ENCODE data around the gene SCN4B.

SCN4B gene

DNA sequence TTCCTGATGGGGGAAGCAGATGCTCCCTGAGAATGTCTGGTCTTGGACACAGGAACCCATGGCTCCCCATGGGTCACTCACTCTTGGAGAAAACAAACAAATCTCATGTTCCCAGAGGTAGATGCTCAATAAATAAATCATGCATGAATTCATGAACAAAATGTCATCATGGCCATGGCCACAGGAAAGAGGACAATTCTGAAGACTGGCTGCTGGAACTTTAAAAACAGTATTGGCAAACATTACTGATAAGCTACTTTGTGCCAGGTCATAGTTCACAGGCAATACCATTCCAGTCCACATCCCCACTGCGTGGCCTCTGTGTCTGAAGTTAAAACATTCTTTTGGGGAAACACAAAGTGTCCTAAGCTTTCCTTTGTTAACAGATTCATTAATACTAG, 56.7 kb downstream of the SCN4B start:
- TF ChIP-seq, protein P1, sequence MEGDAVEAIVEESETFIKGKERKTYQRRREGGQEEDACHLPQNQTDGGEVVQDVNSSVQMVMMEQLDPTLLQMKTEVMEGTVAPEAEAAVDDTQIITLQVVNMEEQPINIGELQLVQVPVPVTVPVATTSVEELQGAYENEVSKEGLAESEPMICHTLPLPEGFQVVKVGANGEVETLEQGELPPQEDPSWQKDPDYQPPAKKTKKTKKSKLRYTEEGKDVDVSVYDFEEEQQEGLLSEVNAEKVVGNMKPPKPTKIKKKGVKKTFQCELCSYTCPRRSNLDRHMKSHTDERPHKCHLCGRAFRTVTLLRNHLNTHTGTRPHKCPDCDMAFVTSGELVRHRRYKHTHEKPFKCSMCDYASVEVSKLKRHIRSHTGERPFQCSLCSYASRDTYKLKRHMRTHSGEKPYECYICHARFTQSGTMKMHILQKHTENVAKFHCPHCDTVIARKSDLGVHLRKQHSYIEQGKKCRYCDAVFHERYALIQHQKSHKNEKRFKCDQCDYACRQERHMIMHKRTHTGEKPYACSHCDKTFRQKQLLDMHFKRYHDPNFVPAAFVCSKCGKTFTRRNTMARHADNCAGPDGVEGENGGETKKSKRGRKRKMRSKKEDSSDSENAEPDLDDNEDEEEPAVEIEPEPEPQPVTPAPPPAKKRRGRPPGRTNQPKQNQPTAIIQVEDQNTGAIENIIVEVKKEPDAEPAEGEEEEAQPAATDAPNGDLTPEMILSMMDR (IDR thresholded peaks at IDR 0.05): no peak
- Mint-ChIP-seq H3K36me3 (ENCODE audit: low read depth) (no peaks in the 10 kb centered on the region), H3K4me1 (peaks cover 49% of the 10 kb centered on the region)

DNA sequence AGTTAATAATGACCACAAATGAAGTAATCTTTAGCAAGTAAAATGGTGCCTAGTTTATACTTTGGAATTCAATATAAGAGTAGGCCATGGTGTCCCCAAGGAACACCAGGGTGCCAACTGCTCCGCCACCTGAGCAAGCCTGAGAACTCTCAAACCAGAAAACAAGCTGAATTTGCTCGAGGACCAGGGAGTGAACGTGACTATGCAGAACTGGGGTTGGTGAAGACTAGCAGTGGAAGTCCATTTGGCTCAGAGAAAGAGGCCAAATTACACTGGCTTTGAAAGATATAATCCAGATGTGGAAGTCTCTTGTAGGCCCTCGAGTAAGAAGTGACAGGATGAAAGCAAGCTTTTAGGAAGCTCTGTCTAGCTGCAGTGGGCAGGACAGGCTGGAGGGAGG, 57.1 kb downstream of the SCN4B start:
- H3K27me3 Mint-ChIP-seq (ENCODE audit: low read depth, poor library complexity): peaks cover 35% of the 10 kb centered on the region
- H3K4me3 Mint-ChIP-seq: no peak overlapping the region
- H3K4me1 Mint-ChIP-seq: peaks cover 49% of the 10 kb centered on the region
- TF ChIP-seq, protein P1 (IDR thresholded peaks at IDR 0.05): no peak
- H3K27ac Mint-ChIP-seq: no peak overlapping the region
- no peak for DNase-seq
- H3K36me3 Mint-ChIP-seq (ENCODE audit: low read depth): no peaks in the 10 kb centered on the region
- no peaks in the 10 kb centered on the region for H3K9me3 Mint-ChIP-seq

More for the DNA sequence above, 56.7 kb downstream of the SCN4B start:
- DNase-seq: no peak
- H3K27ac Mint-ChIP-seq: no peak overlapping the region
- H3K4me3 Mint-ChIP-seq: no peak overlapping the region
- no peaks in the 10 kb centered on the region for H3K9me3 Mint-ChIP-seq
- peaks cover 39% of the 10 kb centered on the region for H3K27me3 Mint-ChIP-seq (ENCODE audit: low read depth, poor library complexity)

DNA sequence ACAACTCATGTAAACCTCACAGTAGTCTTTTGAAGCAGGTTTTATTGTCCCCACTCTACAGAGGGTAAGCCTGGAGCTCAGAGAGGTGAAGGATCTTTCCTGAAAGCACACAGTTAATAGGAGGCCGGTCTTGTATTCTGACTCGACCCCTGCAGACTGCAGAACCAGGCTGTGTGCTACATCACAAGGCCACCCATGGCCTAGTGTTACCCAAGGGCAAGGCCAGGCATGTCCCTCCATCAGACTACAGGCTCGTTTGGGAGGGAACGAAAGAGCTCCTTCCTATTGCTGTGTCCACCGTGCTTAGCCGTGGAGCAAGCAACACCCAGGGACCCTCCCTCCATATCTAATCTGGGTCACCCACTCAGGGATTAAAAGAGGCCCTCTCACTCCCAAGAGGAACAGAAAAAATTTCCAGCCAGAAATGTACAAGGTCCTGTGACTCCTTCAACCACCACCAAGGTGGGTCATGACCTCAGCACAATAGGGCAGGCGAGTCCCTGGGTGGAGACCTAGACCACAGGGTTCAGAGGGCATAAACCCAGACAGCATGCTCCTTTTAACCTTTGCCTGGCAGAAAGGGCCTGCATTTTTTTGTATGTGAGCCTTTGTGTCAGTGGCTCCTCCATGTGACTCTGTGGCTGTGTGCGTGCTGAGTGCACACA, 59.6 kb downstream of the SCN4B start:
- no peak for DNase-seq
- Mint-ChIP-seq H3K27me3 (ENCODE audit: low read depth, poor library complexity) (peaks cover 22% of the 10 kb centered on the region), H3K36me3 (ENCODE audit: low read depth) (no peaks in the 10 kb centered on the region), H3K4me1 (peaks cover 36% of the 10 kb centered on the region), H3K27ac (no peak overlapping the region), H3K4me3 (no peak overlapping the region), H3K9me3 (peaks cover 5% of the 10 kb centered on the region)
- TF ChIP-seq, protein P1 (IDR thresholded peaks at IDR 0.05): no peak

DNA sequence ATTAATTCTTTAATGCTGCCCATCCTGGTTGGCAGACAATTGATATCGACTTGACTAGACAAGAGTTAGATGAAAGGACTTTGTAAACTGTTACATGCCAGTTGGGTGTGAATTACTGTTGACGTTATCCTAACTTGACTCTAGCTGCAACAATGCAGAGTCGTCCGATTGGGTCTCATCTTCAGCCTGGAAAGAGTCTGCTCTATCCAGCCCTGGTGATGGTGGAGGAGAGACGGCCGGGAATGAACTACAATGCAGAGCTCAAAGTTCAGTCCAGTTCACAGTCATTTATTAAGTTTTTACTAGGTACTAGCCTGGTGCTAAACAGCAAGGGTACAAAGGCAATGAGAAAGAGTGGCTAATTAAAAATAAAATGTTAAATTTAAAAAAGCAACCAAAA, 60.9 kb downstream of the SCN4B start:
- TF ChIP-seq, protein P1 (IDR thresholded peaks at IDR 0.05): no peak
- no peak for DNase-seq
- H3K4me1 Mint-ChIP-seq: peaks cover 36% of the 10 kb centered on the region
- no peak overlapping the region for H3K4me3 Mint-ChIP-seq
- H3K9me3 Mint-ChIP-seq: peaks cover 16% of the 10 kb centered on the region
- no peak overlapping the region for H3K27ac Mint-ChIP-seq
- H3K36me3 Mint-ChIP-seq (ENCODE audit: low read depth): no peaks in the 10 kb centered on the region
- H3K27me3 Mint-ChIP-seq (ENCODE audit: low read depth, poor library complexity): peaks cover 16% of the 10 kb centered on the region

DNA sequence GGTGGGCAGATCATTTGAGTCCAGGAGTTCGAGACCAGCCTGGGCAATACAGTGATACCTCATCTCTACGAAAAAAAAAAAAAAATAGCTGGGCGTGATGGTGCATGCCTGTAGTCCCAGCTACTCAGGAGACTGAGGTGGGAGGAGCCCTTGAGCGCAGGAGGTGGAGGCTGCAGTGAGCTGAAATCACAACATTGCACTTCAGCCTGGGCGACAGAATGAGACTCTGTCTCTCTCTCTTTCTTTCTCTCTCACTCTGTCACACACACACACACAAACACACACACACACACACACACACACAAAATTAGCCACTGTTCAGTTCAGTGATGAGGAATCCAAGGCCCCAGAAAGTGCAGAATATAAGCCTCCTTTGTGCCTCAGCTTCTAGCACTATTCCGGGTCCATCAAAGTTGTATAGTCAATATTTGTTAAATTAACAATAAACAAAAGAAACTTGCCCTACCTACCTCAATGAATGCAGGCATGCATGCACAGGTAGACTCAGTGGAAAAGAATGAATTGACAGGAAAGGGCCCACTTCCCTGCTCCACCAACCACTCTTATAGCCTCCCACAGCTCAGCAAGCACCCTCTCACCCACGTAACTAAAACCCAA, 62.0 kb downstream of the SCN4B start:
- H3K36me3 Mint-ChIP-seq (ENCODE audit: low read depth): no peaks in the 10 kb centered on the region

More for the DNA sequence above, 62.0 kb downstream of the SCN4B start:
- TF ChIP-seq, protein P1 (IDR thresholded peaks at IDR 0.05): no peak
- no peak for DNase-seq
- H3K4me1 Mint-ChIP-seq: peaks cover 38% of the 10 kb centered on the region
- H3K9me3 Mint-ChIP-seq: peaks cover 21% of the 10 kb centered on the region
- peaks cover 9% of the 10 kb centered on the region for H3K27me3 Mint-ChIP-seq (ENCODE audit: low read depth, poor library complexity)
- H3K27ac Mint-ChIP-seq: no peak overlapping the region
- no peak overlapping the region for H3K4me3 Mint-ChIP-seq
